Tibial artery (tissue), 4 donors: ENCODE data around the gene CDIPT.

ENCODE experiments used
- DNase-seq, 2 donors: peaks; one replicate each; pipeline ENCODE4 v3.0.0-alpha.2; 2019
- H3K27ac ChIP-seq, 2 donors: fragments of 200-600 bp; sonication (generic) in 1 of 2; 1 replicate in 1 of 2; 2 replicates in 1 of 2; pipeline ENCODE4 v1.5.1; 2018 to 2019; ENCODE audit warnings: mild to moderate bottlenecking in 1 of 2
- H3K27me3 ChIP-seq, 2 donors: fragments of 200-600 bp; sonication (generic) in 1 of 2; one replicate each; pipeline versions ENCODE4 v1.5.1 to v1.6.0; 2016 to 2019
- H3K36me3 ChIP-seq, 3 donors: fragments of 200-600 bp; sonication (generic) in 2 of 3; one replicate each; pipeline ENCODE4 v1.5.1; 2016 to 2019; ENCODE audit warnings: mild to moderate bottlenecking in 2 of 3
- H3K4me1 ChIP-seq, 4 donors: fragments of 200-600 bp; sonication (generic) in 2 of 4; 1 replicate in 3 of 4; 2 replicates in 1 of 4; pipeline ENCODE4 v1.5.1; 2016 to 2019
- H3K4me3 ChIP-seq, 2 donors: fragments of 200-600 bp; sonication (generic) in 1 of 2; 1 replicate in 1 of 2; 2 replicates in 1 of 2; pipeline ENCODE4 v1.5.1; 2018 to 2019; ENCODE audit warnings: mild to moderate bottlenecking in 2 of 2
- H3K9me3 ChIP-seq, 3 donors: fragments of 200-600 bp; sonication (generic) in 1 of 3; one replicate each; pipeline ENCODE4 v1.5.1; 2016 to 2019
- intact Hi-C: fragments of 100-400 bp; cut with DNase I; formaldehyde crosslinking; loops from one replicate; pipeline ENCODE4 v1.15.0; 2023; ENCODE audit warnings: low total_unique reads
- TF ChIP-seq, protein P1 (sequence below), 2 experiments: fragments of 200-600 bp in 1 of 2; fragments of 450-650 bp in 1 of 2; IDR thresholded peaks; one replicate each; pipeline ENCODE4 v1.5.1; 2017 to 2019; ENCODE audit warnings: antibody characterized with exemption in 2 of 2, mild to moderate bottlenecking in 1 of 2, moderate library complexity in 1 of 2

CDIPT gene

DNA sequence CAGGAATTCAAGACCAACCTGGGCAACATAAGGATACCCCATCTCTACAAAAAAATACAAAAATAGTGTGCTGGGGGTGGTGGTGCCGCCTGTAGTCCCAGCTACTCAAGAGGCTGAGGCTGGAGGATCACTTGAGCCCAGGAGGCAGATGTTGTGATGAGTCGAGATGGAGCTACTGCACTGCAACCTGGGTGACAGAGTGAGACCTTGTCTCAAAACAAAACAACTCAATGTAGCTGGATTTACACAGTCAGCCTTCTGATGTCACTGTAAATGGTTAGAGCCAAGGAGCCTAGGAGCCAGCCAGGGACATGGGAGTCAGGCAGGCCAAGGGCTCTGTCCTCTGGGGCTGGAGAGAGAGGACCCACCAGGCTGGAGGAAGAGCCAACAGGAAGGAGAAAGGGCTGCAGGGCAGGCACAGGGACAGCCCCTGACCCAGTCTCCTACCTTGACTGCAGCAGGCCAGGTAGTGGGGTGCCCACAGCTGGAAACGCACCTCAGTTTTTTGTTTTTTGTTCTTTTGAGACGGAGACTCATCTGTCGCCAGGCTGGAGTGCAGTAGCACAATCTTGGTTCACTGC lies 8.4 kb downstream of the CDIPT start:
- DNase-seq: no peak
- peaks cover 2 to 15% (median 15%) of the 10 kb centered on the region in 3 donors for H3K36me3 ChIP-seq
- H3K9me3 ChIP-seq: no peaks in the 10 kb centered on the region
- intact Hi-C loops: no loop called here
- TF ChIP-seq, protein P1, sequence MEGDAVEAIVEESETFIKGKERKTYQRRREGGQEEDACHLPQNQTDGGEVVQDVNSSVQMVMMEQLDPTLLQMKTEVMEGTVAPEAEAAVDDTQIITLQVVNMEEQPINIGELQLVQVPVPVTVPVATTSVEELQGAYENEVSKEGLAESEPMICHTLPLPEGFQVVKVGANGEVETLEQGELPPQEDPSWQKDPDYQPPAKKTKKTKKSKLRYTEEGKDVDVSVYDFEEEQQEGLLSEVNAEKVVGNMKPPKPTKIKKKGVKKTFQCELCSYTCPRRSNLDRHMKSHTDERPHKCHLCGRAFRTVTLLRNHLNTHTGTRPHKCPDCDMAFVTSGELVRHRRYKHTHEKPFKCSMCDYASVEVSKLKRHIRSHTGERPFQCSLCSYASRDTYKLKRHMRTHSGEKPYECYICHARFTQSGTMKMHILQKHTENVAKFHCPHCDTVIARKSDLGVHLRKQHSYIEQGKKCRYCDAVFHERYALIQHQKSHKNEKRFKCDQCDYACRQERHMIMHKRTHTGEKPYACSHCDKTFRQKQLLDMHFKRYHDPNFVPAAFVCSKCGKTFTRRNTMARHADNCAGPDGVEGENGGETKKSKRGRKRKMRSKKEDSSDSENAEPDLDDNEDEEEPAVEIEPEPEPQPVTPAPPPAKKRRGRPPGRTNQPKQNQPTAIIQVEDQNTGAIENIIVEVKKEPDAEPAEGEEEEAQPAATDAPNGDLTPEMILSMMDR (IDR thresholded peaks at IDR 0.05): no peak
- peaks cover 0 to 14% (median 5%) of the 10 kb centered on the region in 4 donors for H3K4me1 ChIP-seq
- H3K27me3 ChIP-seq: no peaks in the 10 kb centered on the region
- no peak overlapping the region for H3K27ac ChIP-seq
- H3K4me3 ChIP-seq: no peak overlapping the region

DNA sequence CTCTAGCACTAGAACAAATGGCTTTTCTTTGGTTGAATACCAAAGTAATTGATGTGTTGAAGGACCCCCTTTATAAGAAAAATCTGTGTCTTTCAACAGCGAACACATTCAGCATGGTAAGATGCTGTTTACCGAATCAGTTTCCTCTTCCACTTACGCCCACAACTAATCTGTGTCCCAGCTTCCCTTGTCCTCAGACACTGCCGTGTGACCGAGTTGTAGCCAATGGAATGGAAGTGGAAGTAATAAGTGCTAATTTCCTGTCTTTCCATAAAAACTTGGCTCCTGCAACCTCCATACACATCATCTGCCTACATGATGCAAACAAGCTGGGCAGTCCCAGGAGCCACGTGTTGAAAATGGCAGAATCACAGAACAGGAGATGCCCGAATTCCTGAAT lies 10.4 kb downstream of the CDIPT start:
- H3K27me3 ChIP-seq: no peaks in the 10 kb centered on the region
- TF ChIP-seq, protein P1 (IDR thresholded peaks at IDR 0.05): no peak
- H3K36me3 ChIP-seq: peaks cover 3 to 4% (median 4%) of the 10 kb centered on the region in 3 donors
- no peak overlapping the region for H3K27ac ChIP-seq
- H3K9me3 ChIP-seq: no peaks in the 10 kb centered on the region
- no peak overlapping the region for H3K4me3 ChIP-seq
- H3K4me1 ChIP-seq: peaks cover 0 to 5% (median 0%) of the 10 kb centered on the region in 4 donors
- no peak for DNase-seq
- intact Hi-C loops: no loop called here

DNA sequence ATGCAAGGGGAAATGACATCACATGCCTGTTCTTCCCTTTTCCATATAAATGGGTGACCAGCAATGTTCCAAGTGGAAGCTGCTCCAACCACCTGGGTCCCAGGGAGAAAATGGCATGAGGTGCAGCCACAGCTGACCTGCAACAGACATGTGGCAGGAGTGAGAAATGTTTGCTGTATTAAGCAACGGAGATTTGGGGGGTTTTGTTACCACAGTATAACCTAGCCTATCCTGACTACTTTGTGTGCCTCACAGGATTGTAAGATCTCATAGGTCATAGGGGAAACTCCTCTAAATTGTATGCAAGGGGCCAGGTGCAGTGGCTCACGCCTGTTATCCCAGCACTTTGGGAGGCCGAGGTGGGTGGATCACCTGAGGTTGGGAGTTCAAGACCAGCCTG lies 12.0 kb downstream of the CDIPT start:
- no peak overlapping the region for H3K4me3 ChIP-seq
- no peaks in the 10 kb centered on the region for H3K9me3 ChIP-seq
- peaks cover 0 to 5% (median 0%) of the 10 kb centered on the region in 4 donors for H3K4me1 ChIP-seq
- H3K36me3 ChIP-seq: peaks cover 18 to 21% (median 19%) of the 10 kb centered on the region in 3 donors
- no peak overlapping the region for H3K27ac ChIP-seq
- TF ChIP-seq, protein P1 (IDR thresholded peaks at IDR 0.05): no peak
- intact Hi-C loops: no loop called here
- no peaks in the 10 kb centered on the region for H3K27me3 ChIP-seq
- DNase-seq: no peak

DNA sequence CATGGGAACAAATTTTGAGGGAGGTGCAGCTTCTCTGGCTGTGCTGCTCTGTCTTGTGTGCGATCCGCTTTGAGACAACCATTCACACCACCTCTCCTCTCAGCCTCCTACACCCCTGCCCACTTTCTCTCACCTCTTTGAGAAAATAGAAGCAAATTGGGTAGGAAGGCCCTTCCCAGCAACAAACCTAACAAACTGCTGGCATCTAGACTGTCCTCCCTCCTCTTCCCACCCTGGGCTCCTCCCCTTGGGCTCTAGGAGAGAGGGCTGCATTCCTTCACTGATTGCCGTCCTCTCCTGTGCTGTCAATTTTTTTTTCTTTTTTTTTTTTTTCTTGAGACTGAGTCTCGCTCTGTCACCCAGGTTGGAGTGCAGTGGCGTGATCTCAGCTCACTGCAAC lies 13.5 kb downstream of the CDIPT start:
- TF ChIP-seq, protein P1 (IDR thresholded peaks at IDR 0.05): no peak
- no peak overlapping the region for H3K4me3 ChIP-seq
- intact Hi-C loops: loop anchor here (5.0 kb wide), 1 partner anchor 152 kb away; no protein-coding TSS in a partner anchor
- DNase-seq: no peak
- H3K27ac ChIP-seq: peak overlapping the region in 1 of 2 donors; percentile 23
- H3K9me3 ChIP-seq: no peaks in the 10 kb centered on the region
- peaks cover 28 to 36% (median 34%) of the 10 kb centered on the region in 3 donors for H3K36me3 ChIP-seq
- no peaks in the 10 kb centered on the region for H3K27me3 ChIP-seq
- H3K4me1 ChIP-seq: peaks cover 0 to 5% (median 0%) of the 10 kb centered on the region in 4 donors

DNA sequence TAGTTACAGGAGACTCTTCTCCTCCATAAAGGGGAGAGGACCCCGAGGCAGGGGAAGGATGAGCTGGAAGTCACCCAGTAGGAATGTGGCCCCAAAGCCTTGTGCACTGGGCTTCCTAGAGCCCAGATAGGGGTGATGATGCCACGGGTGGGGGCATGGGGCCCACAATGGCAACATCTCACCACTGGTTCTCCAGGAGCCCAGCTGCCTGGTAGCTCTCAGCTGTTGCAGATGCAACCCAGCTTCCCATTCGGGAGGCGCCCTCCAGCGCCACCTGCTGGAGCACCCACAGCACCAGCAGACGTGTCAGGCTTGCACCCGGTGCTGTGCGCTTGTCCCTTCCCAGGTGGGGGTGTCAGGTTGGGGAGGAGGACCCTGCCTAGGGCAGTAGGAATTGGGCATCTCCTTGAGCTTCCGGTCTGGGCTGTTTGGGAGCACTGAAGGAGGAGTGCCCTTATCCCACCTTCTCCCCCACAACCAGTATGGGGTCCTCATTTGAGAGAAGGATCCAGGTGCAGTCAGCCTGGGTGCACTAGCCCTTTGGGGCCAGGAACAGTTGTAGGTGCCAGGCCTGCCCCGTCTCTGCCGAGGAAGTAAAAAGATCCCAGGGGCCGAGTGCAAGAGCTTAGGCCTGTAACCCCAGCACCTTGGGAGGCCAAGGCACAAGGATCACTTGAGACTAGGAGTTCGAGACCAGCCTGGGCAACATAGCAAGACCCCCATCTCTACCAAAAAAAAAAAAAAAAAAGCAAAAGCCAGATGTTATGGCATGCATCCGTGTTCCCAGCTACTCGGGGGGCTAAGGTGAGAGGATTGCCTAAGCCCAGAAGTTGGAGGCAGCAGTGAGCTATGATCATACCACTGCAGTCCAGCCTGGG lies 14.4 kb downstream of the CDIPT start:
- H3K27me3 ChIP-seq: no peaks in the 10 kb centered on the region
- H3K9me3 ChIP-seq: no peaks in the 10 kb centered on the region
- intact Hi-C loops: loop anchor here (5.0 kb wide), 1 partner anchor 151 kb away; no protein-coding TSS in a partner anchor
- no peak overlapping the region for H3K27ac ChIP-seq
- H3K36me3 ChIP-seq: peaks cover 32 to 44% (median 41%) of the 10 kb centered on the region in 3 donors
- TF ChIP-seq, protein P1 (IDR thresholded peaks at IDR 0.05): peak; percentile 78 to 91
- H3K4me3 ChIP-seq: no peak overlapping the region
- H3K4me1 ChIP-seq: peaks cover 0 to 5% (median 0%) of the 10 kb centered on the region in 4 donors
- DNase-seq: peak; percentile 68 to 86
